Endometrial microvascular endothelial cells (primary cell): ENCODE results near the gene ITPR2. TPM values are rescaled to one million over a fixed set of nuclear protein-coding genes. Genes with fewer than 3 reads are reported as not detected.

Experiments
- in situ Hi-C: cut with HindIII; loops from 2 replicates; pipeline ENCODE4 v1.10.0; 2017; ENCODE audit warnings: low sequenced_read_pairs, low pct_unique_long_range_greater_than_20kb; ENCODE audit errors: inconsistent ontology term
- total RNA-seq: library from RNA; depleted of rRNA; stranded (reverse); fragments of >200 nt; gene quantifications from one replicate; pipeline ENCODE4 v1.2.3, GENCODE V29; 2015; ENCODE audit errors: inconsistent ontology term

ITPR2 gene
- total RNA-seq, 1 donor from 2014 or later, result 34.6 TPM

GRCh38 chr12:26828280-26829073 is 4.5 kb downstream of the ITPR2 start:
- in situ Hi-C loops, result no loop called here

GRCh38 chr12:26826437-26826836 is 6.6 kb downstream of the ITPR2 start:
- in situ Hi-C loops, result no loop called here

GRCh38 chr12:26825459-26826016 is 7.5 kb downstream of the ITPR2 start:
- in situ Hi-C loops, result no loop called here

- in situ Hi-C loops, result no loop called here
These were observed 9.6 kb downstream of the ITPR2 start for GRCh38 chr12:26823390-26823789.

- in situ Hi-C loops, result no loop called here
These were observed 11.0 kb downstream of the ITPR2 start for GRCh38 chr12:26822026-26822425.

GRCh38 chr12:26821212-26821701 is 11.7 kb downstream of the ITPR2 start:
- in situ Hi-C loops, result no loop called here

GRCh38 chr12:26818636-26819035 is 14.4 kb downstream of the ITPR2 start:
- in situ Hi-C loops, result no loop called here

- in situ Hi-C loops, result no loop called here
These were observed 14.8 kb downstream of the ITPR2 start for GRCh38 chr12:26818201-26818600.

GRCh38 chr12:26817183-26817591 is 15.8 kb downstream of the ITPR2 start:
- in situ Hi-C loops, result no loop called here

GRCh38 chr12:26813812-26814211 is 19.2 kb downstream of the ITPR2 start:
- in situ Hi-C loops, result no loop called here

- in situ Hi-C loops, result no loop called here
These were observed 22.7 kb downstream of the ITPR2 start for GRCh38 chr12:26810330-26810729.

GRCh38 chr12:26809611-26810285 is 23.2 kb downstream of the ITPR2 start:
- in situ Hi-C loops, result no loop called here

- in situ Hi-C loops, result no loop called here
These were observed 24.1 kb downstream of the ITPR2 start for GRCh38 chr12:26808766-26809476.

- in situ Hi-C loops, result no loop called here
These were observed 25.7 kb downstream of the ITPR2 start for GRCh38 chr12:26807292-26807691.

- in situ Hi-C loops, result no loop called here
These were observed 26.4 kb downstream of the ITPR2 start for GRCh38 chr12:26806556-26806955.

GRCh38 chr12:26805401-26805971 is 27.5 kb downstream of the ITPR2 start:
- in situ Hi-C loops, result no loop called here

- in situ Hi-C loops, result no loop called here
These were observed 29.4 kb downstream of the ITPR2 start for GRCh38 chr12:26803552-26803951.

- in situ Hi-C loops, result no loop called here
These were observed 31.5 kb downstream of the ITPR2 start for GRCh38 chr12:26801486-26801885.

- in situ Hi-C loops, result no loop called here
These were observed 32.1 kb downstream of the ITPR2 start for GRCh38 chr12:26800858-26801257.
